Fibroblast of villous mesenchyme (primary cell): Measurements from ENCODE around the gene NUCB1. TPM values are rescaled to one million over a fixed set of nuclear protein-coding genes. Genes with fewer than 3 reads are reported as not detected.

Source experiments
- DNase-seq: peaks from one replicate; pipeline ENCODE4 v3.0.0-alpha.2; 2010; ENCODE audit warnings: low read depth
- H3K4me3 ChIP-seq: 2 replicates; pipeline ENCODE4 v1.5.1; 2011; ENCODE audit warnings: low read depth, mild to moderate bottlenecking, low read length
- total RNA-seq: library from RNA; depleted of rRNA; stranded (reverse); fragments of >200 nt; gene quantifications from 2 replicates; pipeline ENCODE4 v1.2.3, GENCODE V29; 2012
- TF ChIP-seq, protein P1 (sequence below): IDR thresholded peaks from 2 replicates; pipeline ENCODE4 v1.5.1; 2012; ENCODE audit warnings: low read depth, mild to moderate bottlenecking, low read length; ENCODE audit not compliant: insufficient read depth

NUCB1 gene
- total RNA-seq, 1 donor = 139 TPM

GRCh38 chr19:48961673-48962028 is 61.5 kb downstream of the NUCB1 start:
- TF ChIP-seq, protein P1, sequence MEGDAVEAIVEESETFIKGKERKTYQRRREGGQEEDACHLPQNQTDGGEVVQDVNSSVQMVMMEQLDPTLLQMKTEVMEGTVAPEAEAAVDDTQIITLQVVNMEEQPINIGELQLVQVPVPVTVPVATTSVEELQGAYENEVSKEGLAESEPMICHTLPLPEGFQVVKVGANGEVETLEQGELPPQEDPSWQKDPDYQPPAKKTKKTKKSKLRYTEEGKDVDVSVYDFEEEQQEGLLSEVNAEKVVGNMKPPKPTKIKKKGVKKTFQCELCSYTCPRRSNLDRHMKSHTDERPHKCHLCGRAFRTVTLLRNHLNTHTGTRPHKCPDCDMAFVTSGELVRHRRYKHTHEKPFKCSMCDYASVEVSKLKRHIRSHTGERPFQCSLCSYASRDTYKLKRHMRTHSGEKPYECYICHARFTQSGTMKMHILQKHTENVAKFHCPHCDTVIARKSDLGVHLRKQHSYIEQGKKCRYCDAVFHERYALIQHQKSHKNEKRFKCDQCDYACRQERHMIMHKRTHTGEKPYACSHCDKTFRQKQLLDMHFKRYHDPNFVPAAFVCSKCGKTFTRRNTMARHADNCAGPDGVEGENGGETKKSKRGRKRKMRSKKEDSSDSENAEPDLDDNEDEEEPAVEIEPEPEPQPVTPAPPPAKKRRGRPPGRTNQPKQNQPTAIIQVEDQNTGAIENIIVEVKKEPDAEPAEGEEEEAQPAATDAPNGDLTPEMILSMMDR = no peak
- DNase-seq = no peak
- no peak overlapping the region for H3K4me3 ChIP-seq

- H3K4me3 ChIP-seq = no peak overlapping the region
- TF ChIP-seq, protein P1 = no peak
- peak; percentile 28 for DNase-seq
These were observed 62.1 kb downstream of the NUCB1 start for GRCh38 chr19:48962029-48962848.

GRCh38 chr19:48962849-48963165 is 62.7 kb downstream of the NUCB1 start:
- no peak for DNase-seq

DNA sequence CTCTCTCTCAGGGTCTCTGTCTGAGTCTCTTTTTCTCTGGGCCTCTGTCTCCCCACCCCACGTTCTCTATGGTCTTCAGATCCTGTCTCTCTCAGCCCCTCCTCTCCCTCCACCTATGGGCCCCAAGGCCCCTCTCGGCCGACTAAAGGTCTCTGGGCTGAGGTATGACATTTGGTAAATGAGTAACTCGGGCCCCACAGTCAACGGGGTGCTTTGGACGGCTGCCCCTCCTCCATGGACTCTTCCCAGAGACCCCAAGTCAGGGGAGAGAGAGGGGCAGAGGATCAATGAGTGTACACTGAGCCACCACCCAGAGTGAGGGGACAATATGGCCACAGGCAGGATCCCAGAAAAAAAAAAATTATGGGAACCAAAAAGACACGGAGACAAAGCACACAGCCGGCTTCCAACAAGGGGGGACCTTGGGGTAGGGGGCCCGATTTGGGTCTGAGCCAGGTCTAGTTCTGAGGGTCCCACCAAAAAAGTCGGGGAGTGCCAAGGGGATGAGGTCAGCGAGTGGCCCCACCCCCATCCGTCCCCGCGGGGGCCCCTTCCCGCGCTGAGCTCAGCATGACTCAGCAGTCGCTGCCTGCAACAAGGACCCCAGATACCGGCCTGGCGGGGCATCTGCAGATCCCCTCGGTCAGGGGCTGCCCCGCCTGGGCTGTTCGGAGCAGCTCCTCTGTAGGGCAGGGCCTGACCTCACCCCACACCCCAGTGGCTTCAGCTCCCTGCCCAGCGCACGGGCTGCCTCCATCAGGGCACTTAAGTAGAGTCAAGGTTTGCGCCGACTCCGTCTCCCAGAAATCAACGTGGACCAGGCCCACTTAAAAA is 63.5 kb downstream of the NUCB1 start:
- peak; percentile 77 for DNase-seq
- TF ChIP-seq, protein P1 = no peak
- peak overlapping the region; percentile 25 for H3K4me3 ChIP-seq

More at GRCh38 chr19:48962849-48963165, 62.7 kb downstream of the NUCB1 start:
- H3K4me3 ChIP-seq = no peak overlapping the region
- TF ChIP-seq, protein P1 = no peak

- TF ChIP-seq, protein P1 = no peak
- peak; percentile 72 for DNase-seq
- peak overlapping the region; percentile 34 for H3K4me3 ChIP-seq
These were observed 64.3 kb downstream of the NUCB1 start for GRCh38 chr19:48964205-48965039.

DNA sequence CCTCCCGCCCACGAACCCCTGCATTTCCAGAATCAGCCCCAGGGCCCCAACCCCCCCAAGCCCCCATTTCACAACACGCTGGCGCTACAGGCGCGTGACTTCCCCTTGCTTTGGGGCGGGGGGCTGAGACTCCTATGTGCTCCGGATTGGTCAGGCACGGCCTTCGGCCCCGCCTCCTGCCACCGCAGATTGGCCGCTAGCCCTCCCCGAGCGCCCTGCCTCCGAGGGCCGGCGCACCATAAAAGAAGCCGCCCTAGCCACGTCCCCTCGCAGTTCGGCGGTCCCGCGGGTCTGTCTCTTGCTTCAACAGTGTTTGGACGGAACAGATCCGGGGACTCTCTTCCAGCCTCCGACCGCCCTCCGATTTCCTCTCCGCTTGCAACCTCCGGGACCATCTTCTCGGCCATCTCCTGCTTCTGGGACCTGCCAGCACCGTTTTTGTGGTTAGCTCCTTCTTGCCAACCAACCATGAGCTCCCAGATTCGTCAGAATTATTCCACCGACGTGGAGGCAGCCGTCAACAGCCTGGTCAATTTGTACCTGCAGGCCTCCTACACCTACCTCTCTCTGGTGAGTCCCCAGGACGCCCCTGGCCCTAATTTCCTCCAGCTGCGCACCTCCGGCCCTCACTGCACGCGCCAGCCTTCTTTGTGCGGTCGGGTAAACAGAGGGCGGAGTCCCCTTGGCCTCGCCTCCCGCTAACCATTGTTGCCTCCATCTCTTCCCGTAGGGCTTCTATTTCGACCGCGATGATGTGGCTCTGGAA is 65.1 kb downstream of the NUCB1 start, which contains the start of gene FTL:
TSS of gene FTL (plus strand) at position 270 of the 766 bp plus-strand sequence. CDS start at position 469, 199 bp downstream.
- peak; percentile 98 for DNase-seq
- TF ChIP-seq, protein P1 = no peak
- peak within 1 kb of the TSS; percentile 81 for H3K4me3 ChIP-seq
